Neural cell (in vitro differentiated cells): ENCODE data around the gene MSI2.

ENCODE experiments used
- CTCF ChIP-seq: fragments of 450-650 bp; IDR thresholded peaks from 2 replicates; pipeline ENCODE4 v1.5.1; 2014; ENCODE audit warnings: antibody characterized with exemption, mild to moderate bottlenecking, moderate library complexity; ENCODE audit not compliant: poor library complexity, severe bottlenecking
- EZH2 ChIP-seq: fragments of 200-600, 300-800 bp; shearing (Covaris generic), sonication (generic); IDR thresholded peaks from 2 replicates; pipeline ENCODE4 v1.6.1; 2014; ENCODE audit warnings: antibody characterized with exemption, low read length, borderline replicate concordance, mild to moderate bottlenecking; ENCODE audit not compliant: insufficient read depth, poor library complexity, severe bottlenecking
- RAD21 ChIP-seq: fragments of 450-650 bp; conservative IDR thresholded peaks from 2 replicates; pipeline ENCODE4 v1.6.1; 2014; ENCODE audit warnings: antibody characterized with exemption, mild to moderate bottlenecking, moderate library complexity
- REST ChIP-seq: IDR thresholded peaks from 2 replicates; pipeline ENCODE4 v1.6.1; 2012; ENCODE audit warnings: borderline replicate concordance

DNA sequence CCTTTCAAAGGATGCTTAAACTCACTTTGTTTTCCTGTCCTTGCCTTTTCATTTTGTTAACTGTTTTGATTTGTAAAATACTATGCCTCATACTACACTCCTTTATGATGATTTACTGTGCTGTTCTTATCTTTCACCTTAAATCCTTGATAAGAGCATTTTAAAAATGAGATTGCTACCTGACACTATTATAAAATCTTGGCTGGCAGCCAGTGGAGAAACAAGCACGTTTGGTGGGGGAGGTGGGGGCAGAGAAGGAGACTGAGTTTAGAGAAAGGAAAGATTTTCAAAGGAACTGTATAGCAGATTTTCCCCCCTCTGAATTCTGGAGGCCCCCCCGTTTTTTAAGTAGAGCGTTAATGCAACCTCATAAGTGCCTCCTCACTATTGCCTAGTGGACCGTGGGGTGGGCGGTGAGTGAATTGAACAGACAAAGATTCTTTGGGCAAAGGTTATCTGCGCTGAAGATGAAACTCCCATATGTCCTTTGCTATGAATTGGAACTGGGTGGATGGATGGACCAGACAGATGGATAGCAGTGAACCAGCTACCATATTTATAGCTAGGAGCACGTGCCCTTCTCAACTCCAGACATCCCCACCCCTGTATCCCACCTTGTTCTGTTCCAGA, 288.6 kb downstream of the MSI2 start:
- TF ChIP-seq REST (no peak), RAD21 (no peak), CTCF (no peak), EZH2 (no peak)
